HepG2 (cell line): ENCODE results near the gene SCT. TPM values are rescaled to one million over a fixed set of nuclear protein-coding genes. Genes with fewer than 3 reads are reported as not detected.

Experiments used
- ATAC-seq: fragments of 200-7000 bp; cut with Tn5 transposase; 3 replicates; pipeline ENCODE4 v1.9.1; 2020; ENCODE audit warnings: mild to moderate bottlenecking, moderate library complexity
- BruUV-seq: library from RNA; stranded (reverse); fragments of 400-500 nt; replicated peaks from 2 replicates; lab custom pipeline; 2021; lab: Mats Ljungman, UMichigan
- CTCF ChIA-PET: fragments of 300-600 bp; formaldehyde crosslinking; extraction: SDS; loops from one replicate; lab custom pipeline; 2021; ENCODE audit warnings: low total read pairs, inconsistent platforms, low intra/inter-chr PET ratio; lab: Yijun Ruan, JAX
- POLR2A ChIA-PET: fragments of 350-600 bp; sonication (Branson Sonifier 250); formaldehyde crosslinking; loops from one replicate; lab custom pipeline; 2020; ENCODE audit warnings: antibody characterized with exemption, inconsistent platforms; lab: Yijun Ruan, JAX
- DNase-seq: peaks from one replicate; pipeline ENCODE4 v3.0.0-alpha.2; 2015; ENCODE audit warnings: low spot score
- FAIRE-seq: peaks from 3 replicates; lab custom pipeline; 2011; peaks lifted over from hg19 to GRCh38; lab: Jason Lieb, UNC
- H2AFZ ChIP-seq: one replicate; pipeline ENCODE4 v1.6.1; 2011; ENCODE audit warnings: low read length, inconsistent platforms
- H3K27ac ChIP-seq: fragments of 300-600 bp; 3 replicates; pipeline ENCODE4 v1.8.0; 2011; ENCODE audit warnings: mixed run types, mild to moderate bottlenecking, mixed read lengths, low read length, inconsistent platforms; ENCODE audit not compliant: insufficient read depth; ENCODE audit errors: extremely low read length
- H3K27me3 ChIP-seq, 2 experiments: fragments of 200-600 bp in 1 of 2; 2 replicates in 1 of 2; 3 replicates in 1 of 2; pipeline versions ENCODE4 v1.6.0 to v1.8.0; 2011; ENCODE audit warnings: low read length in 2 of 2, mild to moderate bottlenecking in 2 of 2, moderate library complexity in 2 of 2, inconsistent platforms in 1 of 2; ENCODE audit not compliant: insufficient read depth in 2 of 2, control insufficient read depth in 1 of 2
- H3K36me3 ChIP-seq, 2 experiments: fragments of 200-600 bp in 1 of 2; replicated peaks in 1 of 2; 2 replicates in 1 of 2; 3 replicates in 1 of 2; pipeline versions ENCODE4 v1.5.1 to v1.8.0; 2011; ENCODE audit warnings: low read length in 2 of 2, inconsistent platforms in 1 of 2; ENCODE audit not compliant: insufficient read depth in 2 of 2, control insufficient read depth in 1 of 2
- H3K4me1 ChIP-seq: 2 replicates; pipeline ENCODE4 v1.5.1; 2012; ENCODE audit warnings: low read length, inconsistent platforms; ENCODE audit not compliant: insufficient read depth
- H3K4me2 ChIP-seq: 2 replicates; pipeline ENCODE4 v1.6.0; 2011; ENCODE audit warnings: low read depth, low read length, inconsistent platforms
- H3K4me3 ChIP-seq, 3 experiments: fragments of 200-600 bp in 1 of 3; sonication (generic), shearing (Covaris generic) in 1 of 3; replicated peaks in 1 of 3; 2 replicates each; pipeline ENCODE4 v1.5.1; 2011 to 2016; ENCODE audit warnings: low read length in 3 of 3, inconsistent platforms in 2 of 3, low read depth in 2 of 3, mild to moderate bottlenecking in 2 of 3, control low read depth in 1 of 3, mixed read lengths in 1 of 3; ENCODE audit not compliant: insufficient read depth in 1 of 3
- H3K79me2 ChIP-seq: one replicate; pipeline ENCODE4 v1.6.1; 2011; ENCODE audit warnings: low read length, inconsistent platforms; ENCODE audit not compliant: insufficient read depth
- H3K9ac ChIP-seq: 2 replicates; pipeline ENCODE4 v1.6.0; 2011; ENCODE audit warnings: mild to moderate bottlenecking, low read depth, low read length, inconsistent platforms; ENCODE audit not compliant: insufficient read depth
- H3K9me3 ChIP-seq: 2 replicates; pipeline ENCODE4 v1.5.1; 2012; ENCODE audit warnings: mild to moderate bottlenecking, low read length
- H4K20me1 ChIP-seq: 2 replicates; pipeline ENCODE4 v1.6.0; 2011; ENCODE audit warnings: inconsistent platforms, mild to moderate bottlenecking, low read length, moderate library complexity; ENCODE audit not compliant: insufficient read depth
- CBX2 ChIP-seq, 2 experiments: fragments of 200-600 bp in 1 of 2; sonication (generic); formaldehyde crosslinking in 1 of 2; IDR thresholded peaks; 2 replicates each; pipeline versions ENCODE4 v1.7.0 to v1.8.1; 2018 to 2022; ENCODE audit warnings: low read depth in 2 of 2, low read length in 1 of 2, mild to moderate bottlenecking in 1 of 2, missing genetic modification reagents in 1 of 2
- CENPX ChIP-seq: sonication (generic); formaldehyde crosslinking; IDR thresholded peaks from 2 replicates; pipeline ENCODE4 v1.9.0; 2021; ENCODE audit warnings: mild to moderate bottlenecking, missing genetic modification reagents, moderate library complexity
- IRX3 ChIP-seq: sonication (generic); formaldehyde crosslinking; IDR thresholded peaks from 2 replicates; pipeline ENCODE4 v1.8.1; 2023; ENCODE audit warnings: mild to moderate bottlenecking, low read depth, missing genetic modification reagents, borderline replicate concordance
- KMT2B ChIP-seq: IDR thresholded peaks from 2 replicates; pipeline ENCODE4 v1.6.1; 2016; ENCODE audit warnings: missing genetic modification reagents, missing compliant biosample characterization
- MAF1 ChIP-seq: sonication (generic); formaldehyde crosslinking; IDR thresholded peaks from 2 replicates; pipeline ENCODE4 v1.5.0; 2020; ENCODE audit warnings: missing genetic modification reagents, borderline replicate concordance
- NONO ChIP-seq, 2 experiments: fragments of 450-650 bp in 1 of 2; sonication (generic) in 1 of 2; formaldehyde crosslinking in 1 of 2; IDR thresholded peaks in 1 of 2; conservative IDR thresholded peaks in 1 of 2; 2 replicates each; pipeline versions ENCODE4 v1.6.1 to v1.8.0; 2017 to 2022; ENCODE audit warnings: mild to moderate bottlenecking in 1 of 2, missing genetic modification reagents in 1 of 2, moderate library complexity in 1 of 2
- SNRNP70 ChIP-seq: fragments of 200-400 bp; formaldehyde crosslinking; IDR thresholded peaks from 2 replicates; pipeline ENCODE4 v1.6.1; 2017; ENCODE audit warnings: mild to moderate bottlenecking, low read depth, low read length, moderate library complexity
- SSRP1 ChIP-seq: IDR thresholded peaks from 2 replicates; pipeline ENCODE4 v1.6.1; 2016; ENCODE audit warnings: control low read depth
- YEATS2 ChIP-seq: sonication (generic); formaldehyde crosslinking; IDR thresholded peaks from 2 replicates; pipeline ENCODE4 v1.4.0; 2020; ENCODE audit warnings: missing genetic modification reagents, borderline replicate concordance
- ZFP1 ChIP-seq: IDR thresholded peaks from 2 replicates; pipeline ENCODE4 v1.6.1; 2016
- ZNF143 ChIP-seq: sonication (generic); formaldehyde crosslinking; IDR thresholded peaks from 2 replicates; pipeline ENCODE4 v1.4.0; 2020; ENCODE audit warnings: missing genetic modification reagents
- ZNF484 ChIP-seq: sonication (generic); formaldehyde crosslinking; IDR thresholded peaks from 2 replicates; pipeline ENCODE4 v1.5.1; 2020; ENCODE audit warnings: mild to moderate bottlenecking, low read depth, missing genetic modification reagents, borderline replicate concordance
- ZNF496 ChIP-seq: sonication (generic); formaldehyde crosslinking; IDR thresholded peaks from 2 replicates; pipeline ENCODE4 v1.8.1; 2023; ENCODE audit warnings: mild to moderate bottlenecking, moderate library complexity, missing genetic modification reagents; ENCODE audit not compliant: insufficient replicate concordance
- ZNF775 ChIP-seq: sonication (generic); formaldehyde crosslinking; IDR thresholded peaks from 2 replicates; pipeline ENCODE4 v1.4.0; 2020; ENCODE audit warnings: missing genetic modification reagents, mild to moderate bottlenecking, moderate library complexity, borderline replicate concordance
- ZSCAN30 ChIP-seq: sonication (generic); formaldehyde crosslinking; IDR thresholded peaks from 2 replicates; pipeline ENCODE4 v1.5.0; 2020; ENCODE audit warnings: mild to moderate bottlenecking, missing genetic modification reagents
- WGBS: methylation state at CpG from one replicate; pipeline ENCODE4 v1.1.6; 2017; ENCODE audit warnings: low lambda C conversion rate; 5-methylcytosine and 5-hydroxymethylcytosine counted together
- in situ Hi-C: cut with HindIII; loops from 2 replicates; pipeline ENCODE4 v1.10.0; 2017; ENCODE audit warnings: low pct_unique_long_range_greater_than_20kb; ENCODE audit not compliant: extremely low pct_ligation_motif_present
- intact Hi-C: fragments of 100-400 bp; cut with micrococcal nuclease; formaldehyde crosslinking; loops from one replicate; pipeline ENCODE4 v1.10.0; 2022; ENCODE audit not compliant: unreplicated experiment
- polyA plus RNA-seq, 8 experiments: library from polyadenylated mRNA; depleted of rRNA in 3 of 8; stranded (reverse) in 7 of 8; unstranded in 1 of 8; fragments of >200 nt; fragmentation: Illumina TruSeq in 4 of 8; extraction: Trizol in 4 of 8; gene quantifications; 2 replicates each; pipeline versions ENCODE4 v1.2.1 to v1.2.3, GENCODE V29; 2011 to 2016; ENCODE audit warnings: low read depth in 4 of 8, missing spikeins in 1 of 8, mixed read lengths in 1 of 8; ENCODE audit not compliant: insufficient read depth in 1 of 8
- total RNA-seq, 5 experiments: library from RNA; depleted of rRNA; stranded (reverse); fragments of >200 nt; fragmentation: Illumina TruSeq; extraction: Trizol; gene quantifications; 2 replicates each; pipeline ENCODE4 v1.2.3, GENCODE V29; 2016; ENCODE audit warnings: low read depth in 1 of 5
- TF ChIP-seq, protein P1 (sequence below): sonication (generic); formaldehyde crosslinking; IDR thresholded peaks from 2 replicates; pipeline ENCODE4 v1.5.0; 2020; ENCODE audit warnings: mild to moderate bottlenecking, missing genetic modification reagents, borderline replicate concordance

SCT gene
- total and polyA plus RNA-seq, 2 of the 13 experiments (the other 11 are each of a cell fraction or from before 2014, with no cell fraction given) = not detected

- H2AFZ ChIP-seq = no peak overlapping the region
- DNase-seq = no peak
- no peak overlapping the region for H3K27ac ChIP-seq
- H3K79me2 ChIP-seq = peaks cover 5% of the 10 kb centered on the region
- peaks cover 12% of the 10 kb centered on the region for H3K4me1 ChIP-seq
- TF ChIP-seq ZNF143 (no peak), ZNF775 (CRISPR knock-in tag) (no peak), NONO (IDR thresholded peaks at IDR 0.05) (no peak), NONO (CRISPR knock-in tag; conservative IDR thresholded peaks at IDR 0.05) (no peak), CBX2 (IDR thresholded peaks at IDR 0.05; ENCODE audit: low read depth, low read length) (no peak), CBX2 (CRISPR knock-in tag; IDR thresholded peaks at IDR 0.05; ENCODE audit: low read depth) (no peak), IRX3 (no peak), ZSCAN30 (CRISPR knock-in tag) (no peak), SSRP1 (CRISPR knock-in tag) (no peak), KMT2B (CRISPR knock-in tag) (no peak), CENPX (no peak), ZNF484 (CRISPR knock-in tag) (no peak), ZFP1 (no peak), ZNF496 (no peak), MAF1 (CRISPR knock-in tag) (no peak), YEATS2 (CRISPR knock-in tag) (no peak), SNRNP70 (no peak)
- TF ChIP-seq, protein P1, sequence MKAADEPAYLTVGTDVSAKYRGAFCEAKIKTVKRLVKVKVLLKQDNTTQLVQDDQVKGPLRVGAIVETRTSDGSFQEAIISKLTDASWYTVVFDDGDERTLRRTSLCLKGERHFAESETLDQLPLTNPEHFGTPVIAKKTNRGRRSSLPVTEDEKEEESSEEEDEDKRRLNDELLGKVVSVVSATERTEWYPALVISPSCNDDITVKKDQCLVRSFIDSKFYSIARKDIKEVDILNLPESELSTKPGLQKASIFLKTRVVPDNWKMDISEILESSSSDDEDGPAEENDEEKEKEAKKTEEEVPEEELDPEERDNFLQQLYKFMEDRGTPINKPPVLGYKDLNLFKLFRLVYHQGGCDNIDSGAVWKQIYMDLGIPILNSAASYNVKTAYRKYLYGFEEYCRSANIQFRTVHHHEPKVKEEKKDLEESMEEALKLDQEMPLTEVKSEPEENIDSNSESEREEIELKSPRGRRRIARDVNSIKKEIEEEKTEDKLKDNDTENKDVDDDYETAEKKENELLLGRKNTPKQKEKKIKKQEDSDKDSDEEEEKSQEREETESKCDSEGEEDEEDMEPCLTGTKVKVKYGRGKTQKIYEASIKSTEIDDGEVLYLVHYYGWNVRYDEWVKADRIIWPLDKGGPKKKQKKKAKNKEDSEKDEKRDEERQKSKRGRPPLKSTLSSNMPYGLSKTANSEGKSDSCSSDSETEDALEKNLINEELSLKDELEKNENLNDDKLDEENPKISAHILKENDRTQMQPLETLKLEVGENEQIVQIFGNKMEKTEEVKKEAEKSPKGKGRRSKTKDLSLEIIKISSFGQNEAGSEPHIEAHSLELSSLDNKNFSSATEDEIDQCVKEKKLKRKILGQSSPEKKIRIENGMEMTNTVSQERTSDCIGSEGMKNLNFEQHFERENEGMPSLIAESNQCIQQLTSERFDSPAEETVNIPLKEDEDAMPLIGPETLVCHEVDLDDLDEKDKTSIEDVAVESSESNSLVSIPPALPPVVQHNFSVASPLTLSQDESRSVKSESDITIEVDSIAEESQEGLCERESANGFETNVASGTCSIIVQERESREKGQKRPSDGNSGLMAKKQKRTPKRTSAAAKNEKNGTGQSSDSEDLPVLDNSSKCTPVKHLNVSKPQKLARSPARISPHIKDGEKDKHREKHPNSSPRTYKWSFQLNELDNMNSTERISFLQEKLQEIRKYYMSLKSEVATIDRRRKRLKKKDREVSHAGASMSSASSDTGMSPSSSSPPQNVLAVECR (CRISPR knock-in tag) = no peak
- TF ChIP-seq, all 625 proteins: peak for 0
- intact Hi-C loops = no loop called here
- Histone ChIP-seq H3K27me3 (no peaks in the 10 kb centered on the region), H3K4me2 (no peak overlapping the region), H4K20me1 (peaks cover 4% of the 10 kb centered on the region; the same call in 1 of the 2 replicates), H3K36me3 (peaks cover 48 to 84% of the 10 kb centered on the region in 2 experiments), H3K9me3 (no peaks in the 10 kb centered on the region), H3K4me3 (no peak overlapping the region), H3K9ac (no peak overlapping the region)
- ATAC-seq (no peak), FAIRE-seq (no peak)
- in situ Hi-C loops = loop anchor here (5.0 kb wide), 1 partner anchor 39 kb away; no protein-coding TSS in a partner anchor
- 98% methylated on average over 5 of the region's 10 CpGs for WGBS
- ChIA-PET POLR2A (no interaction called here), CTCF (no interaction called here)
- BruUV-seq = no TSS peak
These were observed 30.6 kb downstream of the SCT start for GRCh38 chr11:596374-596773.
